ENCODE results near the gene ZRSR2. TPM values are rescaled to one million over a fixed set of nuclear protein-coding genes. Genes with fewer than 3 reads are reported as not detected.

The ZRSR2 gene
- total and polyA plus RNA-seq, 10 of the 15 experiments (the other 5 are each of a cell fraction or from before 2014, with no cell fraction given): 8.8 to 34.1 (median 15.6) TPM

DNA sequence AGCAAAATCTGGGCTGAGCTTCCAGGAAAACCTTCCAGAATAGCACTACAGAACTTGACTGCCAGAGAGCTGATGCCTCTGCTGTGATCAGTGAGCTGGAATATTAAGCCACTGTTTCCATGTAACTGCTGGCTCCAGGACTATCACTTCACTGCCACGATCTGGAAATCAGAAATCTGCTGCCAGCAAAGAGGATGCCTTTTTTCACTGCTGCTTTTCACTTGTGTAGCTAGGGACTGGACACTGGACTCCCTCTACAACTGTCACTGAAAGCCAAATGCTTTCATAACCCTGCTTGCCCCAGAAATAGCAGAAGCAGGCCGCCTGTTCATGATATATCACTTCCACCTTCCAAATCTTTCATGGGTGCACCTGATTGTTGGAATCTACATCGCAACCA is 73.7 kb downstream of the ZRSR2 start (continued):
- TF ChIP-seq, protein P1, sequence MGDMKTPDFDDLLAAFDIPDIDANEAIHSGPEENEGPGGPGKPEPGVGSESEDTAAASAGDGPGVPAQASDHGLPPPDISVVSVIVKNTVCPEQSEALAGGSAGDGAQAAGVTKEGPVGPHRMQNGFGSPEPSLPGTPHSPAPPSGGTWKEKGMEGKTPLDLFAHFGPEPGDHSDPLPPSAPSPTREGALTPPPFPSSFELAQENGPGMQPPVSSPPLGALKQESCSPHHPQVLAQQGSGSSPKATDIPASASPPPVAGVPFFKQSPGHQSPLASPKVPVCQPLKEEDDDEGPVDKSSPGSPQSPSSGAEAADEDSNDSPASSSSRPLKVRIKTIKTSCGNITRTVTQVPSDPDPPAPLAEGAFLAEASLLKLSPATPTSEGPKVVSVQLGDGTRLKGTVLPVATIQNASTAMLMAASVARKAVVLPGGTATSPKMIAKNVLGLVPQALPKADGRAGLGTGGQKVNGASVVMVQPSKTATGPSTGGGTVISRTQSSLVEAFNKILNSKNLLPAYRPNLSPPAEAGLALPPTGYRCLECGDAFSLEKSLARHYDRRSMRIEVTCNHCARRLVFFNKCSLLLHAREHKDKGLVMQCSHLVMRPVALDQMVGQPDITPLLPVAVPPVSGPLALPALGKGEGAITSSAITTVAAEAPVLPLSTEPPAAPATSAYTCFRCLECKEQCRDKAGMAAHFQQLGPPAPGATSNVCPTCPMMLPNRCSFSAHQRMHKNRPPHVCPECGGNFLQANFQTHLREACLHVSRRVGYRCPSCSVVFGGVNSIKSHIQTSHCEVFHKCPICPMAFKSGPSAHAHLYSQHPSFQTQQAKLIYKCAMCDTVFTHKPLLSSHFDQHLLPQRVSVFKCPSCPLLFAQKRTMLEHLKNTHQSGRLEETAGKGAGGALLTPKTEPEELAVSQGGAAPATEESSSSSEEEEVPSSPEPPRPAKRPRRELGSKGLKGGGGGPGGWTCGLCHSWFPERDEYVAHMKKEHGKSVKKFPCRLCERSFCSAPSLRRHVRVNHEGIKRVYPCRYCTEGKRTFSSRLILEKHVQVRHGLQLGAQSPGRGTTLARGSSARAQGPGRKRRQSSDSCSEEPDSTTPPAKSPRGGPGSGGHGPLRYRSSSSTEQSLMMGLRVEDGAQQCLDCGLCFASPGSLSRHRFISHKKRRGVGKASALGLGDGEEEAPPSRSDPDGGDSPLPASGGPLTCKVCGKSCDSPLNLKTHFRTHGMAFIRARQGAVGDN (IDR thresholded peaks at IDR 0.05): no peak
- TF ChIP-seq EZH2 (IDR thresholded peaks at IDR 0.05; ENCODE audit: borderline replicate concordance, control insufficient read depth, low read depth, low read length) (no peak), EGR1 (IDR thresholded peaks at IDR 0.05; ENCODE audit: borderline replicate concordance in 1 of 2, low read depth in 2 of 2, low read length in 2 of 2) (no peak), TCF7 (IDR thresholded peaks at IDR 0.05; ENCODE audit: borderline replicate concordance) (no peak), BACH1 (IDR thresholded peaks at IDR 0.05; ENCODE audit: borderline replicate concordance) (no peak)
- TF ChIP-seq, protein P2, sequence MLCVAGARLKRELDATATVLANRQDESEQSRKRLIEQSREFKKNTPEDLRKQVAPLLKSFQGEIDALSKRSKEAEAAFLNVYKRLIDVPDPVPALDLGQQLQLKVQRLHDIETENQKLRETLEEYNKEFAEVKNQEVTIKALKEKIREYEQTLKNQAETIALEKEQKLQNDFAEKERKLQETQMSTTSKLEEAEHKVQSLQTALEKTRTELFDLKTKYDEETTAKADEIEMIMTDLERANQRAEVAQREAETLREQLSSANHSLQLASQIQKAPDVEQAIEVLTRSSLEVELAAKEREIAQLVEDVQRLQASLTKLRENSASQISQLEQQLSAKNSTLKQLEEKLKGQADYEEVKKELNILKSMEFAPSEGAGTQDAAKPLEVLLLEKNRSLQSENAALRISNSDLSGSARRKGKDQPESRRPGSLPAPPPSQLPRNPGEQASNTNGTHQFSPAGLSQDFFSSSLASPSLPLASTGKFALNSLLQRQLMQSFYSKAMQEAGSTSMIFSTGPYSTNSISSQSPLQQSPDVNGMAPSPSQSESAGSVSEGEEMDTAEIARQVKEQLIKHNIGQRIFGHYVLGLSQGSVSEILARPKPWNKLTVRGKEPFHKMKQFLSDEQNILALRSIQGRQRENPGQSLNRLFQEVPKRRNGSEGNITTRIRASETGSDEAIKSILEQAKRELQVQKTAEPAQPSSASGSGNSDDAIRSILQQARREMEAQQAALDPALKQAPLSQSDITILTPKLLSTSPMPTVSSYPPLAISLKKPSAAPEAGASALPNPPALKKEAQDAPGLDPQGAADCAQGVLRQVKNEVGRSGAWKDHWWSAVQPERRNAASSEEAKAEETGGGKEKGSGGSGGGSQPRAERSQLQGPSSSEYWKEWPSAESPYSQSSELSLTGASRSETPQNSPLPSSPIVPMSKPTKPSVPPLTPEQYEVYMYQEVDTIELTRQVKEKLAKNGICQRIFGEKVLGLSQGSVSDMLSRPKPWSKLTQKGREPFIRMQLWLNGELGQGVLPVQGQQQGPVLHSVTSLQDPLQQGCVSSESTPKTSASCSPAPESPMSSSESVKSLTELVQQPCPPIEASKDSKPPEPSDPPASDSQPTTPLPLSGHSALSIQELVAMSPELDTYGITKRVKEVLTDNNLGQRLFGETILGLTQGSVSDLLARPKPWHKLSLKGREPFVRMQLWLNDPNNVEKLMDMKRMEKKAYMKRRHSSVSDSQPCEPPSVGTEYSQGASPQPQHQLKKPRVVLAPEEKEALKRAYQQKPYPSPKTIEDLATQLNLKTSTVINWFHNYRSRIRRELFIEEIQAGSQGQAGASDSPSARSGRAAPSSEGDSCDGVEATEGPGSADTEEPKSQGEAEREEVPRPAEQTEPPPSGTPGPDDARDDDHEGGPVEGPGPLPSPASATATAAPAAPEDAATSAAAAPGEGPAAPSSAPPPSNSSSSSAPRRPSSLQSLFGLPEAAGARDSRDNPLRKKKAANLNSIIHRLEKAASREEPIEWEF (IDR thresholded peaks at IDR 0.05; ENCODE audit: insufficient replicate concordance, low read depth, low read length): no peak
- TF ChIP-seq, protein P3, sequence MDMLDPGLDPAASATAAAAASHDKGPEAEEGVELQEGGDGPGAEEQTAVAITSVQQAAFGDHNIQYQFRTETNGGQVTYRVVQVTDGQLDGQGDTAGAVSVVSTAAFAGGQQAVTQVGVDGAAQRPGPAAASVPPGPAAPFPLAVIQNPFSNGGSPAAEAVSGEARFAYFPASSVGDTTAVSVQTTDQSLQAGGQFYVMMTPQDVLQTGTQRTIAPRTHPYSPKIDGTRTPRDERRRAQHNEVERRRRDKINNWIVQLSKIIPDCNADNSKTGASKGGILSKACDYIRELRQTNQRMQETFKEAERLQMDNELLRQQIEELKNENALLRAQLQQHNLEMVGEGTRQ (IDR thresholded peaks at IDR 0.05; ENCODE audit: borderline replicate concordance, low read depth, low read length): no peak
- TF ChIP-seq, protein P4, sequence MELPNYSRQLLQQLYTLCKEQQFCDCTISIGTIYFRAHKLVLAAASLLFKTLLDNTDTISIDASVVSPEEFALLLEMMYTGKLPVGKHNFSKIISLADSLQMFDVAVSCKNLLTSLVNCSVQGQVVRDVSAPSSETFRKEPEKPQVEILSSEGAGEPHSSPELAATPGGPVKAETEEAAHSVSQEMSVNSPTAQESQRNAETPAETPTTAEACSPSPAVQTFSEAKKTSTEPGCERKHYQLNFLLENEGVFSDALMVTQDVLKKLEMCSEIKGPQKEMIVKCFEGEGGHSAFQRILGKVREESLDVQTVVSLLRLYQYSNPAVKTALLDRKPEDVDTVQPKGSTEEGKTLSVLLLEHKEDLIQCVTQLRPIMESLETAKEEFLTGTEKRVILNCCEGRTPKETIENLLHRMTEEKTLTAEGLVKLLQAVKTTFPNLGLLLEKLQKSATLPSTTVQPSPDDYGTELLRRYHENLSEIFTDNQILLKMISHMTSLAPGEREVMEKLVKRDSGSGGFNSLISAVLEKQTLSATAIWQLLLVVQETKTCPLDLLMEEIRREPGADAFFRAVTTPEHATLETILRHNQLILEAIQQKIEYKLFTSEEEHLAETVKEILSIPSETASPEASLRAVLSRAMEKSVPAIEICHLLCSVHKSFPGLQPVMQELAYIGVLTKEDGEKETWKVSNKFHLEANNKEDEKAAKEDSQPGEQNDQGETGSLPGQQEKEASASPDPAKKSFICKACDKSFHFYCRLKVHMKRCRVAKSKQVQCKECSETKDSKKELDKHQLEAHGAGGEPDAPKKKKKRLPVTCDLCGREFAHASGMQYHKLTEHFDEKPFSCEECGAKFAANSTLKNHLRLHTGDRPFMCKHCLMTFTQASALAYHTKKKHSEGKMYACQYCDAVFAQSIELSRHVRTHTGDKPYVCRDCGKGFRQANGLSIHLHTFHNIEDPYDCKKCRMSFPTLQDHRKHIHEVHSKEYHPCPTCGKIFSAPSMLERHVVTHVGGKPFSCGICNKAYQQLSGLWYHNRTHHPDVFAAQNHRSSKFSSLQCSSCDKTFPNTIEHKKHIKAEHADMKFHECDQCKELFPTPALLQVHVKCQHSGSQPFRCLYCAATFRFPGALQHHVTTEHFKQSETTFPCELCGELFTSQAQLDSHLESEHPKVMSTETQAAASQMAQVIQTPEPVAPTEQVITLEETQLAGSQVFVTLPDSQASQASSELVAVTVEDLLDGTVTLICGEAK (IDR thresholded peaks at IDR 0.05; ENCODE audit: borderline replicate concordance): no peak
